ENCODE measurements around the gene DNER.

- TF ChIP-seq POLR2AphosphoS5 (IDR thresholded peaks at IDR 0.05; ENCODE audit: low read depth) (no peak), GABPA (IDR thresholded peaks at IDR 0.05; ENCODE audit: low read depth) (no peak), CTCF (IDR thresholded peaks at IDR 0.05; ENCODE audit: insufficient read depth, low read length) (no peak), REST (IDR thresholded peaks at IDR 0.05; ENCODE audit: insufficient replicate concordance, low read depth) (no peak)
Observed at GRCh38 chr2:229661478-229661877, 52.9 kb downstream of the DNER start.
